ENCODE data around the gene STK31.

The STK31 gene

DNA sequence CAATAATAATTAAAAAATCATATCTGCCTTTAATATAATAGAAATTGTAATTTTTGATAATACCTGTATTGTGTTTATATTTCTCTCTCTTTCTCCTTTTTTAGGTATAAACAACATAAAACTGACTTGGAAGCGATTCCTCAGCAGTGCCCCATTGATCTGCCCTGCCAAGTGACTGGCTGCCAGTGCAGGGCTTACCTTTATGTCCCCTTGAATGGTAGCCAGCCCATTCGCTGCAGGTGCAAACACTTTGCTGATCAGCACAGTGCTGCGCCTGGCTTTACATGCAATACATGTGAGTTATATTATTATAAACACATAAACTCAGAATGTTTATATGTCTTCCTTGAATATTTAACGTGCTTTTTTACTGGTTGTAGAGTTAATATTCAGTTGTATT, 20.9 kb upstream of the STK31 start:
- H3K9me3 Mint-ChIP-seq: no peaks in the 10 kb centered on the region
- no peaks in the 10 kb centered on the region for H3K27me3 Mint-ChIP-seq (ENCODE audit: low read depth)
- no peaks in the 10 kb centered on the region for H3K4me1 Mint-ChIP-seq
- TF ChIP-seq, protein P1, sequence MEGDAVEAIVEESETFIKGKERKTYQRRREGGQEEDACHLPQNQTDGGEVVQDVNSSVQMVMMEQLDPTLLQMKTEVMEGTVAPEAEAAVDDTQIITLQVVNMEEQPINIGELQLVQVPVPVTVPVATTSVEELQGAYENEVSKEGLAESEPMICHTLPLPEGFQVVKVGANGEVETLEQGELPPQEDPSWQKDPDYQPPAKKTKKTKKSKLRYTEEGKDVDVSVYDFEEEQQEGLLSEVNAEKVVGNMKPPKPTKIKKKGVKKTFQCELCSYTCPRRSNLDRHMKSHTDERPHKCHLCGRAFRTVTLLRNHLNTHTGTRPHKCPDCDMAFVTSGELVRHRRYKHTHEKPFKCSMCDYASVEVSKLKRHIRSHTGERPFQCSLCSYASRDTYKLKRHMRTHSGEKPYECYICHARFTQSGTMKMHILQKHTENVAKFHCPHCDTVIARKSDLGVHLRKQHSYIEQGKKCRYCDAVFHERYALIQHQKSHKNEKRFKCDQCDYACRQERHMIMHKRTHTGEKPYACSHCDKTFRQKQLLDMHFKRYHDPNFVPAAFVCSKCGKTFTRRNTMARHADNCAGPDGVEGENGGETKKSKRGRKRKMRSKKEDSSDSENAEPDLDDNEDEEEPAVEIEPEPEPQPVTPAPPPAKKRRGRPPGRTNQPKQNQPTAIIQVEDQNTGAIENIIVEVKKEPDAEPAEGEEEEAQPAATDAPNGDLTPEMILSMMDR (IDR thresholded peaks at IDR 0.05; ENCODE audit: unreplicated experiment in 3 of 3): no peak
- H3K27ac Mint-ChIP-seq: no peak overlapping the region
- peaks cover 23% of the 10 kb centered on the region for H3K36me3 Mint-ChIP-seq (ENCODE audit: low read depth)
- H3K4me3 Mint-ChIP-seq: no peak overlapping the region

DNA sequence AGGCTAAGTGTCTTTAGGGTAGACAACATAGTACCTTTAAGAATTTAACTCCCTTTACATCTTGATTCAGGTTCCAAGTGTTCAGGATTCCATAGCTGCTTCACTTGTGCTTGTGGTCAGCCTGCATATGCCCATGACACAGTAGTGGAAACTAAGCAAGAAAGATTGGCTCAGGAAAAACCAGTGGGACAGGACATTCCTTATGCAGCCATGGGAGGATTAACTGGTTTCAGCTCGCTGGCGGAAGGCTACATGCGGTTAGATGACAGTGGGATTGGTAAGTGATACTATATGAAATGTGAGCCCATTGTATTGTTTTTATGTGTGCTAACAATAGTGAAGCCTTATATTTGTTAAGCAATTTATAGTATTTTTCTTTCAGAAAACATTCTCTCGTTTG, 18.7 kb upstream of the STK31 start:
- Mint-ChIP-seq H3K4me1 (no peaks in the 10 kb centered on the region), H3K27me3 (ENCODE audit: low read depth) (no peaks in the 10 kb centered on the region), H3K9me3 (no peaks in the 10 kb centered on the region), H3K4me3 (no peak overlapping the region), H3K27ac (no peak overlapping the region), H3K36me3 (ENCODE audit: low read depth) (peaks cover 29% of the 10 kb centered on the region)
- TF ChIP-seq, protein P1 (IDR thresholded peaks at IDR 0.05; ENCODE audit: unreplicated experiment in 3 of 3): no peak

DNA sequence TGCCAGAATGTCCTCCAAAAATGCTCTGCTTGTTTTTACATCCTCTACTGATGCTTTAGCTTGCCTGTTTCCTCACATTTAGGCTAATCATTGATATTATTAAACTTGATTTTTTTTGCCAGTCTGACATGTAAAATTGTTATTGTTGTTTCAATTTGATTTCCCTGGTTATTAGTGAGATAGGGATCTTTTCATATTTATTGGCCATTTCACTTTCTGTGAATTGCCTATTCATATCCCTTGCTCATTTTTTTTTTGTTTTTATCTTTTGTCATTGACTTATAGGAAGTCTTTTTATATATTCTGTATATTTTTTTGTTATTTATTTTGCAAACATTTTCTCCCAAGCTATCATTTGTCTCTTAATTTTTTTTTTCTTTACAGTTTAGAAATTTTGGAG, 16.8 kb upstream of the STK31 start:
- H3K4me3 Mint-ChIP-seq: no peak overlapping the region
- H3K4me1 Mint-ChIP-seq: no peaks in the 10 kb centered on the region
- H3K27ac Mint-ChIP-seq: no peak overlapping the region
- no peaks in the 10 kb centered on the region for H3K9me3 Mint-ChIP-seq
- H3K27me3 Mint-ChIP-seq (ENCODE audit: low read depth): no peaks in the 10 kb centered on the region
- peaks cover 29% of the 10 kb centered on the region for H3K36me3 Mint-ChIP-seq (ENCODE audit: low read depth)
- TF ChIP-seq, protein P1 (IDR thresholded peaks at IDR 0.05; ENCODE audit: unreplicated experiment in 3 of 3): no peak

DNA sequence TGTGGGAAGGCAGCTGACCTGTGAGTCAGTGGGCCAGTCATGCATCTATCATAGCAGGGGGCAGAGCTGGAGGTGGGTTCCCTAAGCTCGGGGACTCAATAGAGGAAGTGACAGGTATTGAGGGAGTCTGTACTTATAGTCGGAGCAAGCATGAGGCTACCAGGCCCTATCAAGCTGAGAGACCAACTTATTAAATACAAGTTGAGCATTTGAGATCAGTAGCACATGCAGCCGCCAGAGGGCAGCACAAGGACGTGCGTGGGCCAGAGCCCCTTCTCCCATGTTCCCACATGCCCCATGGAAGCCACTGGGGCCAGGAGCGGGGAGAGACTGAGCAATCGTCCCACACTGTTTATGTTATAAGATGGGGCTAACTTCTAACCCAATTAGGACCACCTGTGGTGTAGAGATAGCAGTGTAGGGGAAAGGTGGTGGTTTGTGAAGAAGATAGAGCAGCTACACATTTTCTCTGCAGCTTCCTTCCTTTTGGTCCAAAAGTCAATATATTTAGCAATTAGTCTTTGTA, 13.0 kb upstream of the STK31 start:
- TF ChIP-seq, protein P1 (IDR thresholded peaks at IDR 0.05; ENCODE audit: unreplicated experiment in 3 of 3): peak; percentile 32 to 55 (median 35)
- Mint-ChIP-seq H3K4me1 (no peaks in the 10 kb centered on the region), H3K36me3 (ENCODE audit: low read depth) (peaks cover 25% of the 10 kb centered on the region), H3K9me3 (no peaks in the 10 kb centered on the region), H3K4me3 (no peak overlapping the region), H3K27ac (no peak overlapping the region), H3K27me3 (ENCODE audit: low read depth) (no peaks in the 10 kb centered on the region)

DNA sequence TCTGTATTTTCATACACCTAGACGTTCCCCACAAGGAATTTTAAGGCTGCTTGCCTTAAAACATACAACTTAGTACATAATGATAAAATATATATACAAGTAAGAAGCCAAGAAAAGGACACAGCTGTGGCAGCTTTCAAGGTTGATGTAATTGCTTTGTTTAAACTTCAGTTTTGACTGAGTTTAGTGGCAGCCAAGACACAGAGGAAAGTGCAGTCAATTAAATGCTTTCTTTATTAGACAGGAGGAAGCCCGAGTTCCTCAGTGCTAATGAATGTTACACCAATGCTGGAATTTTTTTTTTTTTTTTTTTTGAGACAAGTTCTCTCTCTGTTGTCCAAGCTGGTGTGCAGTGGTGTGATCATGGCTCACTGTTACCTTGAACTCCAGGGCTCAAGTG, 11.2 kb upstream of the STK31 start:
- H3K9me3 Mint-ChIP-seq: no peaks in the 10 kb centered on the region
- no peaks in the 10 kb centered on the region for H3K27me3 Mint-ChIP-seq (ENCODE audit: low read depth)
- H3K36me3 Mint-ChIP-seq (ENCODE audit: low read depth): peaks cover 25% of the 10 kb centered on the region
- TF ChIP-seq, protein P1 (IDR thresholded peaks at IDR 0.05; ENCODE audit: unreplicated experiment in 3 of 3): no peak
- H3K27ac Mint-ChIP-seq: no peak overlapping the region
- H3K4me1 Mint-ChIP-seq: no peaks in the 10 kb centered on the region
- no peak overlapping the region for H3K4me3 Mint-ChIP-seq

DNA sequence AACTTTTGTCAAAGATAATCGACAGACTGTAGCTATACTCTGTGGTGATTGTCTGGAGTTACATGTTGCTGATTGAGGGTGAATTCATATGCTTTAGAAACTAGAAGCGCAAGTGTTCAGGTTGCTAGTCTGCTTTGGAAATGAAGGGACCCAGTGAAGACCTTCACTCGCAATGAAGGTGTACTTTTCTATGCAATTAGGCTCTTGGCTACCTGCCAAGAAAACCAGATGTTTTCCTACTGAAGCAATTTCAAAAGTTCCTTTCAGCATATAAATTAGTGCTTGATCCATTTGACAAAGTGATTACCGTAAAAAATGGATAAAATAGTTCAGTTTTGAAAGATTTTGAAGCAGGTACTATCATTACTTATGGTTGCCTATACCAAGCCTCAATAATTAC, 10.0 kb upstream of the STK31 start:
- TF ChIP-seq, protein P1 (IDR thresholded peaks at IDR 0.05; ENCODE audit: unreplicated experiment in 3 of 3): no peak
- H3K27ac Mint-ChIP-seq: no peak overlapping the region
- H3K9me3 Mint-ChIP-seq: peaks cover 12% of the 10 kb centered on the region
- H3K4me1 Mint-ChIP-seq: no peaks in the 10 kb centered on the region
- H3K36me3 Mint-ChIP-seq (ENCODE audit: low read depth): peaks cover 31% of the 10 kb centered on the region
- H3K27me3 Mint-ChIP-seq (ENCODE audit: low read depth): no peaks in the 10 kb centered on the region
- no peak overlapping the region for H3K4me3 Mint-ChIP-seq

Data from nephron (organoid).